Stimulated activated CD4-positive, alpha-beta T cell treated with anti-CD3 and anti-CD28 coated beads, Interleukin-4, amount 100 ng/mL, for 24 hours (primary cell): ENCODE results near the gene TMEM120A.

Experiments
- DNase-seq: peaks from one replicate; pipeline ENCODE4 v3.0.0-alpha.2; 2020

Gene TMEM120A

GRCh38 chr7:75980430-75981202 lies 13.8 kb downstream of the TMEM120A start:
- DNase-seq, result no peak

- DNase-seq, result no peak
Measured at GRCh38 chr7:75979759-75980429, 14.5 kb downstream of the TMEM120A start.

- no peak for DNase-seq
Measured at GRCh38 chr7:75977743-75978142, 16.7 kb downstream of the TMEM120A start.

GRCh38 chr7:75971961-75972763 lies 22.2 kb downstream of the TMEM120A start:
- DNase-seq, result no peak

- DNase-seq, result no peak
Measured at GRCh38 chr7:75971309-75971960, 23.0 kb downstream of the TMEM120A start.

- DNase-seq, result no peak
Measured at GRCh38 chr7:75969704-75970498, 24.5 kb downstream of the TMEM120A start.

- no peak for DNase-seq
Measured at GRCh38 chr7:75969182-75969581, 25.2 kb downstream of the TMEM120A start.

- DNase-seq, result no peak
Measured at GRCh38 chr7:75968561-75969001, 25.8 kb downstream of the TMEM120A start.

- DNase-seq, result no peak
Measured at GRCh38 chr7:75968012-75968411, 26.4 kb downstream of the TMEM120A start.

- no peak for DNase-seq
Measured at GRCh38 chr7:75967487-75967997, 26.9 kb downstream of the TMEM120A start.

GRCh38 chr7:75967055-75967454 lies 27.3 kb downstream of the TMEM120A start:
- DNase-seq, result no peak

GRCh38 chr7:75966190-75966961 lies 28.0 kb downstream of the TMEM120A start:
- DNase-seq, result no peak

GRCh38 chr7:75965617-75966016 lies 28.8 kb downstream of the TMEM120A start:
- no peak for DNase-seq

GRCh38 chr7:75963381-75963995 lies 30.9 kb downstream of the TMEM120A start:
- DNase-seq, result no peak

GRCh38 chr7:75962607-75963380 lies 31.6 kb downstream of the TMEM120A start:
- DNase-seq, result no peak

- DNase-seq, result no peak
Measured at GRCh38 chr7:75961218-75961617, 33.2 kb downstream of the TMEM120A start.

GRCh38 chr7:75960372-75960771 lies 34.0 kb downstream of the TMEM120A start:
- no peak for DNase-seq

GRCh38 chr7:75958802-75959543 lies 35.4 kb downstream of the TMEM120A start:
- no peak for DNase-seq
